Stromal cell of bone marrow (primary cell): Measurements from ENCODE around the gene APC2.
"Not testable (repeated sequence)": the region's sequence is repeated elsewhere in the genome, so short reads cannot be mapped to it uniquely, and the experiment has no call there.

ENCODE experiments used
- DNase-seq: peaks from one replicate; pipeline ENCODE4 v3.0.0-alpha.2; 2012; ENCODE audit warnings: low read depth

The APC2 gene

GRCh38 chr19:1466018-1466460 lies 16.1 kb downstream of the APC2 start:
- DNase-seq: no peak

- DNase-seq: no peak
Observed at GRCh38 chr19:1466461-1467214, 16.7 kb downstream of the APC2 start.

GRCh38 chr19:1467215-1467489 lies 17.2 kb downstream of the APC2 start:
- DNase-seq: no peak

GRCh38 chr19:1467490-1468273 lies 17.8 kb downstream of the APC2 start:
- no peak for DNase-seq

GRCh38 chr19:1468274-1468820 lies 18.4 kb downstream of the APC2 start:
- no peak for DNase-seq

GRCh38 chr19:1468821-1469254 lies 18.9 kb downstream of the APC2 start:
- DNase-seq: no peak

GRCh38 chr19:1469255-1470054 lies 19.5 kb downstream of the APC2 start:
- no peak for DNase-seq

- DNase-seq: no peak
Observed at GRCh38 chr19:1470055-1470304, 20.1 kb downstream of the APC2 start.

GRCh38 chr19:1470305-1471009 lies 20.5 kb downstream of the APC2 start:
- no peak for DNase-seq

- DNase-seq: no peak
Observed at GRCh38 chr19:1471010-1471514, 21.1 kb downstream of the APC2 start.

- no peak for DNase-seq
Observed at GRCh38 chr19:1471515-1472160, 21.7 kb downstream of the APC2 start.

- no peak for DNase-seq
Observed at GRCh38 chr19:1472231-1473084, 22.5 kb downstream of the APC2 start.

- no peak for DNase-seq
Observed at GRCh38 chr19:1473085-1473851, 23.3 kb downstream of the APC2 start.

- DNase-seq: no peak
Observed at GRCh38 chr19:1474011-1474764, 24.3 kb downstream of the APC2 start.

GRCh38 chr19:1474765-1475351 lies 24.9 kb downstream of the APC2 start:
- DNase-seq: no peak

- DNase-seq: no peak
Observed at GRCh38 chr19:1475751-1476437, 26.0 kb downstream of the APC2 start.

- not testable (repeated sequence) for DNase-seq
Observed at GRCh38 chr19:1477056-1477455, 27.1 kb downstream of the APC2 start.
